Measurements from ENCODE around the gene MINDY2.
A peak's percentile ranks its signal among the peaks of the same experiment; 100 is the strongest.

Gene MINDY2, protein sequence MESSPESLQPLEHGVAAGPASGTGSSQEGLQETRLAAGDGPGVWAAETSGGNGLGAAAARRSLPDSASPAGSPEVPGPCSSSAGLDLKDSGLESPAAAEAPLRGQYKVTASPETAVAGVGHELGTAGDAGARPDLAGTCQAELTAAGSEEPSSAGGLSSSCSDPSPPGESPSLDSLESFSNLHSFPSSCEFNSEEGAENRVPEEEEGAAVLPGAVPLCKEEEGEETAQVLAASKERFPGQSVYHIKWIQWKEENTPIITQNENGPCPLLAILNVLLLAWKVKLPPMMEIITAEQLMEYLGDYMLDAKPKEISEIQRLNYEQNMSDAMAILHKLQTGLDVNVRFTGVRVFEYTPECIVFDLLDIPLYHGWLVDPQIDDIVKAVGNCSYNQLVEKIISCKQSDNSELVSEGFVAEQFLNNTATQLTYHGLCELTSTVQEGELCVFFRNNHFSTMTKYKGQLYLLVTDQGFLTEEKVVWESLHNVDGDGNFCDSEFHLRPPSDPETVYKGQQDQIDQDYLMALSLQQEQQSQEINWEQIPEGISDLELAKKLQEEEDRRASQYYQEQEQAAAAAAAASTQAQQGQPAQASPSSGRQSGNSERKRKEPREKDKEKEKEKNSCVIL

DNA sequence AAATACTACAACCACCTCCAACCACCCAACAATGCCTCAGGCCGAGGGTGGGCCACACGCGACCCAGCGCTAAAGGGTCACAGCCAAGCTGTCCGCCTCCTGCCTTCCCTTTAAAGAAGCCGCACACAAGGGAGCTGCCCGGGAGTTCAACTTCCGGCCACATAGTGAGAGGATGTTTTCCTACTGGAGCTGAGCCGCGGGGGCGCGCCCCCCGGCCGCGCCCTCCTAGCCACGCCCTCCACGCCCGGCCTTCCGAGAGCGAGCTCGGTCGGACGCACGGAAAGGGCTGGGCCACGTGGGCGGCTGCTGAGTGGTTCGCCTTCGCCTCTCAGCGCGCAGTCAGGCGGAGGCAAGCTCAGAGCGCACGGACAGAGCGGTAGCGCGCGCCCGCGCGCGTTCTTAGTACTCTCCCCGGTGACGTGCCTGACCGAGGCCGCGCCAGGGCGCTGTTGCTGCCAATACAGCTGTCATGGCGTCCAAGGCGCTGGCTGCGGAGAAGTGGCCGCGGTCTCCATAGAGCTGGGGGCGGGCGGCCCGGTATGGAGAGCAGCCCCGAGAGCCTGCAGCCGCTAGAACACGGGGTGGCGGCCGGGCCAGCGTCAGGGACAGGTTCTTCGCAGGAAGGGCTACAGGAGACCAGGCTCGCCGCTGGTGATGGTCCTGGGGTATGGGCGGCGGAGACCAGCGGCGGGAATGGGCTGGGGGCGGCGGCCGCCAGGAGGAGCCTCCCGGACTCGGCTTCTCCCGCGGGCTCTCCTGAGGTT is at the start of gene MINDY2:
TSS of gene MINDY2 (plus strand) at position 446 of the 764 bp plus-strand sequence. CDS start at position 540, 94 bp downstream.
- Histone ChIP-seq H3K27me3 (ENCODE audit: insufficient read depth, low read length) (no peaks in the 10 kb centered on the region), H3K27ac (ENCODE audit: low read length) (no peak within 1 kb of the TSS), H3K36me3 (ENCODE audit: insufficient read depth, low read depth, low read length) (no peaks in the 10 kb centered on the region), H3K4me1 (ENCODE audit: insufficient read depth, low read length) (peaks cover 18% of the 10 kb centered on the region; the same call in 1 of the 2 replicates), H3K4me3 (ENCODE audit: low read length) (peak within 1 kb of the TSS; percentile 96), H3K9ac (ENCODE audit: low read depth, low read length) (peak within 1 kb of the TSS; percentile 80; the same call in 1 of the 2 replicates), H3K9me3 (ENCODE audit: insufficient read depth, low read depth, low read length) (no peaks in the 10 kb centered on the region)

DNA sequence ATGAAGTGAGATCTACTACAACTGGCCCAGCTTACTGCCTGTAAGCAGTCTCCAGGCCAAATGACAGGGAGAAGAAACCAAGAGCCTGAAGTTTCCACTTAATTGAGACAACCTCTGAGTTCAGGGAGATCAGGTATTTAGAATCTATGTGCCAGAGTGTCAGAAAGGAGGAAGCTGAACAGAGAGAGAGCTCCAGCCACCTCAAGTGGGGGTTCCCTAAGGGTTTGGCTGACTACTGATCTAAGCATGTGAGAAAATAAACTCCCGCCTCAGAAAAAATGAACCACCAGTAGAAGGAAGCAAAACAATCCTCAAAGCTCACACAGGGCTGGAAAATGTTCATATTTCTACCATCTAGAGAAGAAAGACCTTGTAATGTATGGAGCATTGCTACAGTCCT is 46.6 kb upstream of the MINDY2 start:
- Histone ChIP-seq H3K9ac (ENCODE audit: low read depth, low read length) (no peak overlapping the region), H3K4me1 (ENCODE audit: insufficient read depth, low read length) (no peaks in the 10 kb centered on the region), H3K27ac (ENCODE audit: low read length) (no peak overlapping the region), H3K27me3 (ENCODE audit: insufficient read depth, low read length) (no peaks in the 10 kb centered on the region), H3K36me3 (ENCODE audit: insufficient read depth, low read depth, low read length) (no peaks in the 10 kb centered on the region), H3K4me3 (ENCODE audit: low read length) (no peak overlapping the region), H3K9me3 (ENCODE audit: insufficient read depth, low read depth, low read length) (no peaks in the 10 kb centered on the region)

DNA sequence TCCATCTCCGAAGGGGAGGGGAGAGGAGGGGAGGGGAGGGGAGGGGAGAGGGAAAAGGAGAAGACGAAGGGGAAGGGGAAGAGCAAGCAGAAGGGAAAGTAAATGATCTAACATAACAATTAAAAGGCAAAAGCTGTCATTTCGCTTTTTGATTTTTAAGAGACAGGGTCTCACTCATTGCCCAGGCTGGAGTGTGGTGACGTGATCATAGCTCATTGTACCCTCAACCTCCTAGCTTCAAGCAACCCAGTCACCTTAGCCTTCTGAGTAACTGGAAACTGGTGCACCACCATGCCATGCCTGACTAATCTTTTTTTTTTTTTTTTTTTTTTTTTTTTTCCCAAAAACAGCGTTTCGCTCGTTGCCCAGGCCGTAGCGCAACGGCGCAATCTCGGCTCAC is 44.2 kb upstream of the MINDY2 start:
- Histone ChIP-seq H3K27me3 (ENCODE audit: insufficient read depth, low read length) (no peaks in the 10 kb centered on the region), H3K4me1 (ENCODE audit: insufficient read depth, low read length) (no peaks in the 10 kb centered on the region), H3K9me3 (ENCODE audit: insufficient read depth, low read depth, low read length) (no peaks in the 10 kb centered on the region), H3K27ac (ENCODE audit: low read length) (no peak overlapping the region), H3K36me3 (ENCODE audit: insufficient read depth, low read depth, low read length) (no peaks in the 10 kb centered on the region), H3K4me3 (ENCODE audit: low read length) (no peak overlapping the region), H3K9ac (ENCODE audit: low read depth, low read length) (no peak overlapping the region)

DNA sequence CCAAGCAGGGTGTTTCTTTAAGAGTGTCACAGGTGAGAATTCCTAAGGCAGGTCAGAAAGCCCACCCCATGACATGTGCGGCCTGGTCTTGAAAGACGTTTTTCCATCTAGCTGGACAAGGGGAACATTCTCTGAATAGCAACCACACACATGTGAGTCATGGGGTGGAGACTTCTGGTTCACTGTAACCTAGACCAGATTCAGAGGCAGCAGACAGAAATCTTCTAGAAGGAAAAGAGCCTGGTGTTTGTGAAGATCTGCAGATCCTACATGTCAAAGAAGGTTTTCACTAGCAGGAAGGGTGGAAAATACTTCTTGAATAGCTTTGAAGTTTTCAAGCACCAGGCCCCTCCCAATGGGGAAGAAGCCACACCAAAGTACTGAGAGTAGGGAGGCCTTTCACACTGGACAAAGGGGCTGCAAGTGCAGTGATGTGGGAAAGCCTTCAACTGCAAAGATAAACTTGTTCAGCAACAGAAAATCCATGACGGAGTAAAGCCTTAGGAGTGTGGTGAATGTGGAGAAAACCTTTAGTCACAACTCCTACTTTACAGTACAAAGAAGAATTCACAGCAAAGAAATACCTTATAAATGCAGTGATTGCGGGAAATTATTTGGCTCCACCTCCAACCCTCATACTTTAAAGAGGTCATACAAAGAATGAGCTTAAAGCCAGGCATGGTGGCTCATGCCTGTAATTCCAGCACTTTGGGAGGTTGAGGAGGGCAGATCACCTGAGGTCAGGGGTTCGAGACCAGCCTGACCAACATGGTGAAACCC is 39.2 kb upstream of the MINDY2 start:
- no peaks in the 10 kb centered on the region for H3K36me3 ChIP-seq (ENCODE audit: insufficient read depth, low read depth, low read length)
- H3K27me3 ChIP-seq (ENCODE audit: insufficient read depth, low read length): no peaks in the 10 kb centered on the region
- H3K4me1 ChIP-seq (ENCODE audit: insufficient read depth, low read length): no peaks in the 10 kb centered on the region
- no peak overlapping the region for H3K9ac ChIP-seq (ENCODE audit: low read depth, low read length)
- no peaks in the 10 kb centered on the region for H3K9me3 ChIP-seq (ENCODE audit: insufficient read depth, low read depth, low read length)
- no peak overlapping the region for H3K4me3 ChIP-seq (ENCODE audit: low read length)
- no peak overlapping the region for H3K27ac ChIP-seq (ENCODE audit: low read length)

DNA sequence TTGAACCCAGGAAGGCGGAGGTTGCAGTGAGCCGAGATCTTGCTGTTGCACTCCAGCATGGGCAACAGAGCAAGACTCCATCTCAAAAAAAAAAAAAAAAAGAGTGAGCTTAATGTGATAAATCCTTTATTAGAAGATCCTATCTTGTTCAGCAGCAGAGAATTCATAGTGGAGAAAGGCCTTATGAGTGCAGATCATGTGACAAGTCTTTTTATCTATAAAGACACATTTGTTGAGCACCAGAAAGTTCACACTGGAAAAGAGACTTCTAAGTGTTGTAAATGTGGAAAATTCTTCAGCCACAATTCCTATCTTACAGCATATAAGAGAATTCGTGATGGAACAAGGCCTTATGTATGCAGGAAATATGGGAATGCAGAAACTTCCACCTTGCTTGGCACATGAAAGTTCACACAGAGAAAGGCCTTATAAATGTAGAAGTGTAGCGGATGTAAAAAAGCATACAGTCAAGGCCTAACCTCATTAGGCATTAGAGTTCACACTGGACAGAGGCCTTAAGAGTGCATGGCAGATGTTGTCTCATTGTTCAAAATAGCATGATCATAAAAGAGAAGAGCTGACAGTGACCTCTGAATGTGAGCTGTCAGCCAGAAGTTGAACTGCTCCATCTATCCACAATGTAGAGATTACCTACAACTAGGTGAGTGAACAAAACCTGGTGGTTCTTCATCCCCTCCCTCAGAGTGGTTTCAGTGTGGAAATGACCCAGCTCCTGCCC is 38.3 kb upstream of the MINDY2 start:
- Histone ChIP-seq H3K27me3 (ENCODE audit: insufficient read depth, low read length) (no peaks in the 10 kb centered on the region), H3K27ac (ENCODE audit: low read length) (no peak overlapping the region), H3K4me3 (ENCODE audit: low read length) (no peak overlapping the region), H3K9me3 (ENCODE audit: insufficient read depth, low read depth, low read length) (no peaks in the 10 kb centered on the region), H3K9ac (ENCODE audit: low read depth, low read length) (no peak overlapping the region), H3K4me1 (ENCODE audit: insufficient read depth, low read length) (no peaks in the 10 kb centered on the region), H3K36me3 (ENCODE audit: insufficient read depth, low read depth, low read length) (no peaks in the 10 kb centered on the region)

DNA sequence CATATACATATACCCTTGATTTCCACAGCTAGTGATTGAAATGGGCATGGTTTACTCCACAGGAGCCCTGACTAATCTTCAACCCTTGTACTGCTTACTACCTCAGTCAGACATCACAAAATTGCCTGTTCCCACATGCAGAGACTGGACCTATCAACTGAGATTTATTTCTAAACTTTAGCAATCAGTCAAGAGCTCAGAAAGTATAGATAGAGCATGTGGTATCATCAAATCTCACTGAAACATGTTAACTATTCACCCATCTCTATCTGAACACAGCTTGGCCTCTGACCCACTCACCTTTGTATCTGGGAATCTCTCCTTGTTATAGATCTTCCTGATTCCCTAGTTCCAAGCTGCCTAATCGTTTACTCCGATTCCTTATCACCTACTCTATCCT is 36.2 kb upstream of the MINDY2 start:
- no peaks in the 10 kb centered on the region for H3K4me1 ChIP-seq (ENCODE audit: insufficient read depth, low read length)

DNA sequence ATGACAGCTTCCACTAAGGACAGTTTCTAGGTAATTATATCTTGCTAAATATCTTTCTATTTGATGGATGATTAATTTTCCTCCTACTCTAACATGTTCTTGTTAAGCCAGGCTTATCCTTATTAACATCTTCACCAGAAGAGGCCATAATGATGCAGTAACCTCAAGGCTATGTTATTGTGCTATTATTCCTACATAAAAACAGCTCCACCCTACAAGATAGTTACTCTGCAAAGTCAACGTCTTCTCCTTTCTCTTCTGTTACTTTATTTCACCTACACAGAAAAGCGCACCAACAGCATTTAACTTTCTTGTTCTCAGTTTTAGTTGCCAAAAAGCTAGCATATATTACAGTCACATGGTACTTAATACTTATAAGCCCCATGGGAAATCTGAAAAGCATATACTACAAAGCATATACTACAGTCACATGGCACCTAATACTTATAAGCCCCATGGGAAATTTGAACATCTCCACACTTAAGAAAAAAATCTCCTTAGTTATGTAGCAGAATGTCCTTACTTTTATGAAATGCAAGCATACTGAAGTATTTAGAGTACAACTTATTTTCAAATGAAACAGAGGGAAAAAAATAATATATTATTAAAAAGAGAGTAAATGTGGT is 35.0 kb upstream of the MINDY2 start:
- Histone ChIP-seq H3K4me1 (ENCODE audit: insufficient read depth, low read length) (no peaks in the 10 kb centered on the region), H3K36me3 (ENCODE audit: insufficient read depth, low read depth, low read length) (no peaks in the 10 kb centered on the region)

More for the DNA sequence above, 36.2 kb upstream of the MINDY2 start:
- H3K4me3 ChIP-seq (ENCODE audit: low read length): no peak overlapping the region
- no peaks in the 10 kb centered on the region for H3K27me3 ChIP-seq (ENCODE audit: insufficient read depth, low read length)
- H3K36me3 ChIP-seq (ENCODE audit: insufficient read depth, low read depth, low read length): no peaks in the 10 kb centered on the region
- H3K27ac ChIP-seq (ENCODE audit: low read length): no peak overlapping the region
- no peaks in the 10 kb centered on the region for H3K9me3 ChIP-seq (ENCODE audit: insufficient read depth, low read depth, low read length)
- no peak overlapping the region for H3K9ac ChIP-seq (ENCODE audit: low read depth, low read length)

DNA sequence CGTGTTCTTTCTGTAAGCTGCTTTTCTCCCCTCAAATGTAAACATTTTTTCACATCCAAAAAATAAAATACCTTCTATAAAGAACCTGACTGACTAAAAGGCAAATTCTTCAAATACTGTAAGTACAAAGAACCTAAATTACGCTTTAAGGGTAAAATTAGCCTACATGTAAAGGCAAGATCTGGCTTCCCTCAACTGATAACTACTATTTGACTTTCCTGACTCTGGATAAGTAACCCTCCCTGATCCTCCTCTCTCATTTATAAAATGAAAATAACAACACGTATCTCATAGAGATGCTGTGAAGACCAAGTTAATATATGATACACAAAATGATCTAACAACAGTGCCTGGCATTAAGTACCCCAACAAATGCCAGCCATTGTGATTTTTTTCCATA is 33.8 kb upstream of the MINDY2 start:
- no peak overlapping the region for H3K9ac ChIP-seq (ENCODE audit: low read depth, low read length)
- H3K27ac ChIP-seq (ENCODE audit: low read length): no peak overlapping the region
- no peaks in the 10 kb centered on the region for H3K36me3 ChIP-seq (ENCODE audit: insufficient read depth, low read depth, low read length)
- 0 out of 2 replicates have a peak, but pooled peaks cover 2% of the 10 kb centered on the region for H3K4me1 ChIP-seq (ENCODE audit: insufficient read depth, low read length)
- no peaks in the 10 kb centered on the region for H3K9me3 ChIP-seq (ENCODE audit: insufficient read depth, low read depth, low read length)
- no peaks in the 10 kb centered on the region for H3K27me3 ChIP-seq (ENCODE audit: insufficient read depth, low read length)
- no peak overlapping the region for H3K4me3 ChIP-seq (ENCODE audit: low read length)

More for the DNA sequence above, 35.0 kb upstream of the MINDY2 start:
- Histone ChIP-seq H3K4me3 (ENCODE audit: low read length) (no peak overlapping the region), H3K9ac (ENCODE audit: low read depth, low read length) (no peak overlapping the region), H3K27ac (ENCODE audit: low read length) (no peak overlapping the region), H3K27me3 (ENCODE audit: insufficient read depth, low read length) (no peaks in the 10 kb centered on the region), H3K9me3 (ENCODE audit: insufficient read depth, low read depth, low read length) (no peaks in the 10 kb centered on the region)

DNA sequence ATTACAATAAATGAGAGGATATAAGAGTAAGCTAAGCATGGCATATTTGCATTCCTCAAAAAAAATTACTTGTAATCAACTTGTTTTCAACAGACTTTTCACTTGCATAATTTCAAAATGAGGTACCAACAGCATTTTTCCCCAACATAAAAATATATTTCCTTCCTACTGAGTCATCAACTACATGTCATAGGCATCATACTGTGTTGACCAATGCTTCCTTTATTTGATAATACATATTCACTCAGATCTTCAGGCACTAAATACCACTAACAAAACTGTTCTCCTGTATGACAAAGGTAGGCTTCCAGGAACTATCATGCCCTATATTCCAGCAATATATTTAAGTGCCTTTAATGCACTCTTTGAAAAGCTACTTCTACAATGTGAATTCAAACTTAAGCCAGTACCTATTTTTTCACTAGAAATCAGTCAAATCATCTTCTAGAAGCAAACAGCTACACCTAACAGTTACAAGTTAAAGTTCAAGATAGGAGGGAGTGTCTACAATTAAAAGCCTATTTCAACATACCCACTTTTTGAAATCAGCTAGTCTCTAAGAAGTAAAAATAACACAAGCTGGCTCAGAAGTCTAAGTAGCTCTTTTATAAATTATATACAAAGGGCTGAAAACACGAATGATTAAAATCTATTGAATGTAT is 32.9 kb upstream of the MINDY2 start:
- Histone ChIP-seq H3K27ac (ENCODE audit: low read length) (no peak overlapping the region), H3K4me3 (ENCODE audit: low read length) (no peak overlapping the region), H3K4me1 (ENCODE audit: insufficient read depth, low read length) (peaks cover 9% of the 10 kb centered on the region; the same call in 1 of the 2 replicates), H3K9ac (ENCODE audit: low read depth, low read length) (no peak overlapping the region), H3K27me3 (ENCODE audit: insufficient read depth, low read length) (no peaks in the 10 kb centered on the region), H3K36me3 (ENCODE audit: insufficient read depth, low read depth, low read length) (no peaks in the 10 kb centered on the region), H3K9me3 (ENCODE audit: insufficient read depth, low read depth, low read length) (no peaks in the 10 kb centered on the region)

DNA sequence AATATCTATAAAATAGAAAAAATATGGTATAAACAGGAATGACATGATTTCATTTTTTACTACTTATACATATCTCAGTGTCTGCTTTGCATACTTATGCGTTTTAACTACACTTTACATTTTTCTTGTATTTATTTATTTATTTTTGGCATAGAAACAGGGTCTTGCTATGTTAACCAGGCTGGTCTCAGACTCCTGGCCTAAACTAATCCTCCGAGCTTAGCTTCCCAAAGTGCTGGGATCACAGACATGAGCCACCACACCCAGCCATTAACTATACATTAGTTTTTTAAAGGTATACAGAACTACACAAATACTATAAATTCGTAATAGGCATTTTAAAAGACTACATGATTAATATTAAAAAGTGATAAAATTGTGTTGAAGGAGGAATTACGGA is 30.7 kb upstream of the MINDY2 start:
- peaks cover 16% of the 10 kb centered on the region; the same call in 1 of the 2 replicates for H3K4me1 ChIP-seq (ENCODE audit: insufficient read depth, low read length)
- H3K36me3 ChIP-seq (ENCODE audit: insufficient read depth, low read depth, low read length): no peaks in the 10 kb centered on the region
- no peaks in the 10 kb centered on the region for H3K27me3 ChIP-seq (ENCODE audit: insufficient read depth, low read length)
- H3K9me3 ChIP-seq (ENCODE audit: insufficient read depth, low read depth, low read length): no peaks in the 10 kb centered on the region
- no peak overlapping the region for H3K4me3 ChIP-seq (ENCODE audit: low read length)
- H3K27ac ChIP-seq (ENCODE audit: low read length): no peak overlapping the region
- no peak overlapping the region for H3K9ac ChIP-seq (ENCODE audit: low read depth, low read length)
